GM06990 (cell line): ENCODE results near the gene WAPL.
"Not testable (repeated sequence)": the region's sequence is repeated elsewhere in the genome, so short reads cannot be mapped to it uniquely, and the experiment has no call there.

Experiments
- DNase-seq: peaks from one replicate; pipeline ENCODE4 v3.0.0-alpha.2; 2011; ENCODE audit not compliant: insufficient read length; ENCODE audit errors: extremely low read depth
- H3K27me3 ChIP-seq: replicated peaks from 2 replicates; pipeline ENCODE4 v1.6.0; 2011; ENCODE audit warnings: low read length; ENCODE audit not compliant: control insufficient read depth, insufficient read depth
- H3K36me3 ChIP-seq: 2 replicates; pipeline ENCODE4 v1.5.1; 2011; ENCODE audit warnings: low read length; ENCODE audit not compliant: control insufficient read depth, insufficient read depth
- H3K4me3 ChIP-seq: replicated peaks from 2 replicates; pipeline ENCODE4 v1.5.1; 2011; ENCODE audit warnings: low read depth, mild to moderate bottlenecking, control low read depth, low read length
- TF ChIP-seq, protein P1 (sequence below): IDR thresholded peaks from 2 replicates; pipeline ENCODE4 v1.5.1; 2011; ENCODE audit warnings: low read length, control low read depth, mild to moderate bottlenecking, inconsistent platforms; ENCODE audit not compliant: insufficient read depth, poor library complexity, severe bottlenecking

The WAPL gene

DNA sequence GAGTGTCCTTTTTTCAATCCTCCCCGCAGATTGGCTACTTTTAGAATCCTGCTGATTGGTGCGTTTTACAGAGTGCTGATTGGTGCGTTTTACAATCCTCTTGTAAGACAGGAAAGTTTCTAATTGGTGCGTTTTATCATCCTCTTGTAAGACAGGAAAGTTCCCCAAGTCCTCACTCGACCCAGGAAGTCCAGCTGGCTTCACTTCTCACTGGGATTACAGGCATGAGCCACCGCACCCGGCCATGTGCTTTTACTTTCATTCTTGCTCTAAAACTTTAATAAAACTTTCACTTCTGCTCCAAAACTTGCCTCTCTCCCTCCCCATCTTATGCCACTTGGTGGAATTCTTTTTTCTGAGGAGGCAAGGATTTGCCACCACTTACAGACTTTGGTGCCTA, 17.0 kb upstream of the WAPL start:
- Histone ChIP-seq H3K36me3 (no peaks in the 10 kb centered on the region), H3K27me3 (no peaks in the 10 kb centered on the region), H3K4me3 (no peak overlapping the region)
- TF ChIP-seq, protein P1, sequence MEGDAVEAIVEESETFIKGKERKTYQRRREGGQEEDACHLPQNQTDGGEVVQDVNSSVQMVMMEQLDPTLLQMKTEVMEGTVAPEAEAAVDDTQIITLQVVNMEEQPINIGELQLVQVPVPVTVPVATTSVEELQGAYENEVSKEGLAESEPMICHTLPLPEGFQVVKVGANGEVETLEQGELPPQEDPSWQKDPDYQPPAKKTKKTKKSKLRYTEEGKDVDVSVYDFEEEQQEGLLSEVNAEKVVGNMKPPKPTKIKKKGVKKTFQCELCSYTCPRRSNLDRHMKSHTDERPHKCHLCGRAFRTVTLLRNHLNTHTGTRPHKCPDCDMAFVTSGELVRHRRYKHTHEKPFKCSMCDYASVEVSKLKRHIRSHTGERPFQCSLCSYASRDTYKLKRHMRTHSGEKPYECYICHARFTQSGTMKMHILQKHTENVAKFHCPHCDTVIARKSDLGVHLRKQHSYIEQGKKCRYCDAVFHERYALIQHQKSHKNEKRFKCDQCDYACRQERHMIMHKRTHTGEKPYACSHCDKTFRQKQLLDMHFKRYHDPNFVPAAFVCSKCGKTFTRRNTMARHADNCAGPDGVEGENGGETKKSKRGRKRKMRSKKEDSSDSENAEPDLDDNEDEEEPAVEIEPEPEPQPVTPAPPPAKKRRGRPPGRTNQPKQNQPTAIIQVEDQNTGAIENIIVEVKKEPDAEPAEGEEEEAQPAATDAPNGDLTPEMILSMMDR, result no peak
- DNase-seq, result no peak

DNA sequence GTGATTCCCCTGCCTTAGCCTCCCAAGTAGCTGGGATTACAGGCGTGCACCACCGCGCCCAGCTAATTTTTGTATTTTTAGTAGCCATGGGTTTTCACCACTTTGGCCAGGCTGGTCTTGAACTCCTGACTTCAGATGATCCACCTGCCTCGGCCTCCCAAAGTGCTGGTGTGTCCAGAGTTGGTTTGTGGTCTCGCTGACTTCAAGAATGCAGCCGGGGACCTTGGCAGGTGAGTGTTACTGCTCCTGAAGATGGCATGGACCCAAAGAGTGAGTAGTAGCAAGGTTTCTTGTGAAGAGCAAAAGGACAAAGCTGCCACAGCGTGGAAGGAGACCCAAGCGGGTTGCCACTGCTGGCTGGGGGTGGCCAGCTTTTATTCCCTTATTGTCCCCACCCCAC, 16.4 kb upstream of the WAPL start:
- H3K27me3 ChIP-seq, DNase-seq: not testable (repeated sequence)

DNA sequence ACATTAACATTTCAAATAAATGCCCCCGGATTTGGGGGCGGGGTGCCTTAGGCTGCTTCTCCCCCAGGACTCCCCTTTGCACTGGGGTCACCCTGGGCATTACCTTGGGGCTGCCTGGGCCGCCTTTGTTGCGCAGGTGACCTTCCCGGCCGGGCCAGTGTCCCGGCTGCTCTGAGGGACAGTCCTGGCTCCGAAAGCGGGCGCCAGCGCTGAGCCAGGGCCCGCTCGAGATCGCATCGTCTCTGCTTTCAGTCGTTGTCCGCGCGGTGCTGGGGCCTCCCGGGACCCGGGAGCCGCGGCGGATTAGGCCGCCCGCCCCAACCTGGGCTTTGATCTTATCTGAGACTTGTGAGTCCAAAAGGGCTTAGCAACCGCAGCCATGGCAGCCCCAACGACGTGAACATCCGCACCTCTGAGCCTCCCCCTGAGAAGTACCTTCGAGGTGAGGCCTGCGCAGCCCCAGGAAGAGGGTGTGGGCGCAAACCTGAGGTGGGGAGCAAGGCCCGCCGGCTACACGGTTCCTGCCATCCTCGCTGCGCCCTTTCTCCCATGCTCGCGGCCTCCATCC, 14.8 kb upstream of the WAPL start:
- TF ChIP-seq, protein P1, result no peak
- Histone ChIP-seq H3K27me3 (no peaks in the 10 kb centered on the region), H3K4me3 (no peak overlapping the region), H3K36me3 (no peaks in the 10 kb centered on the region)
- DNase-seq, result peak; percentile 17

More for the DNA sequence above, 16.4 kb upstream of the WAPL start:
- H3K36me3 ChIP-seq, H3K4me3 ChIP-seq: not testable (repeated sequence)

DNA sequence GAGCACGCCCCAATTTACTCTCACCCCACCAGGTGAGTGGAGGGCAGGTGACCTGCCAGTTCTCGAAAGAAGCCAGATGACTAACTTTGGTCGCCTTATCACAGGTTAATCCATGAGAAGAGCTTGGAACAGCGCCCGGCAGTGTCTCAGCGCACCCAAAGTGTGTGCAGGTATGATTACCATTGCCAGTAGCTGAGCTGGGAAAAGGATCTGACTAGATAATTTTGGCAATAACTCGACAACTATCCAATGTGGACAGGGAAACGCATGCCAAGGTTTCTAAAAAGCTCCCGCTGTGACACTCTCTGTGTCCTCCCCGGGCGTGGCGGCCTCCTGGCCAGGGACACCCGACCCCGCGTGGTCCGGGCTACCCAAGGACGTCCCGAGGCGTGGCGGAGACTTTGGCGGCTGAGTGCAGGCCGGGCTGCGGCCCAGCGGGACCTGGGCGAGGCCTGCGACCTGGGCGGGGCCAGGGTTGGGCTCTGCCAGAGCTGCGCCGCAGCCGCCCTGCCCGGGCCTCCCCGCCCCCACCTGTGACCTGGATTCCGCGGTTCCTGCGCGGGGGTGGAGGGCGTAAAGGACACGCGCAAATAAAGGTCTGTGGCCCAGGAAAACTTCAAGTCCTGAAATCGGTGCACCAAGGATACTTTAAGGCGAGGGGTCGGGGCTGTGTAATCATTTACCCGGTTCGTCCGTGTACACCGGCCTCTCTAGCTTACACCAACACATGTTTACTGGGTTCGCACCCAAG, 13.7 kb upstream of the WAPL start:
- H3K4me3 ChIP-seq, result no peak overlapping the region
- no peaks in the 10 kb centered on the region for H3K36me3 ChIP-seq
- TF ChIP-seq, protein P1, result no peak
- peak; percentile 46 for DNase-seq
- no peaks in the 10 kb centered on the region for H3K27me3 ChIP-seq

DNA sequence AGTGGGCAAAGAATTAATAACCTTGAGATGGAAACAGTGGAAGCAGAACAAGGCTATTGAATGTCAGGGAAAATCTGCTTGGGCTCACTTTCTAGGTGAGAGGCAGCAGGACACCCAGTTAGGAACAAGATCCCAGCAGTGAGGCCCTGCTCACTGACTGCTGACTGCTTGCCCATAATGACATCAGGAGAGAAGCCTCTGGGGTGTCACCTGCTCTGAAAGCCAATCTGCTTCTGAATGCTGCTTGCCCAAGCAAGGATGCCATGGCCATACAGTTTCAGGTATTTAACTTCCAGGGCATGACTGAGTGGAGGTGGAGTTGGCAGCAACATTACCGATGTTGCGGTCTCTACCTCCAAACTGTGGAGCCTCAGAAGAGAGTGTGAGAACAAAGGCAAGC, 11.7 kb upstream of the WAPL start:
- Histone ChIP-seq H3K27me3 (no peaks in the 10 kb centered on the region), H3K4me3 (no peak overlapping the region), H3K36me3 (no peaks in the 10 kb centered on the region)
- no peak for DNase-seq
- TF ChIP-seq, protein P1, result no peak

DNA sequence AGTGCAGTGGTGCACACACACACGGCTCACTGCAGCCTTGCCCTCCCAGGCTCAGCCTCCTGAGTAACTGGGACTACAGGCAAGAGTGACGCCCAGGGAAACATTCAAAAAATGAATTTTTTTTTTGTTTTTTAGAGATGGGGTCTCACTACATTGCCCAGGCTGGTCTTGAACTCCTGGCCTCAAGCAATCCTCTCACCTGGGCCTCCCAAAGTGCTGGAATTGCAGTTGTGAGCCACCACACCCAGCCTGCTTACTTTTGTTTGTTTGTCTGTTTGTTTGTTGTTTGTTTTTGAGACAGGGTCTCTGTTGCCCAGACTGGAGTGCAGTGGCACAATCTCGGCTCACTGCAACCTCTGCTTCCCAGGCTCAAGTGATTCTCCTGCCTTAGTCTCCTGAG, 7.1 kb upstream of the WAPL start:
- H3K4me3 ChIP-seq, H3K27me3 ChIP-seq, DNase-seq, H3K36me3 ChIP-seq: not testable (repeated sequence)
